ENCODE results near the gene TMC8.
"Not testable (repeated sequence)": the region's sequence is repeated elsewhere in the genome, so short reads cannot be mapped to it uniquely, and the experiment has no call there.

TMC8 gene

DNA sequence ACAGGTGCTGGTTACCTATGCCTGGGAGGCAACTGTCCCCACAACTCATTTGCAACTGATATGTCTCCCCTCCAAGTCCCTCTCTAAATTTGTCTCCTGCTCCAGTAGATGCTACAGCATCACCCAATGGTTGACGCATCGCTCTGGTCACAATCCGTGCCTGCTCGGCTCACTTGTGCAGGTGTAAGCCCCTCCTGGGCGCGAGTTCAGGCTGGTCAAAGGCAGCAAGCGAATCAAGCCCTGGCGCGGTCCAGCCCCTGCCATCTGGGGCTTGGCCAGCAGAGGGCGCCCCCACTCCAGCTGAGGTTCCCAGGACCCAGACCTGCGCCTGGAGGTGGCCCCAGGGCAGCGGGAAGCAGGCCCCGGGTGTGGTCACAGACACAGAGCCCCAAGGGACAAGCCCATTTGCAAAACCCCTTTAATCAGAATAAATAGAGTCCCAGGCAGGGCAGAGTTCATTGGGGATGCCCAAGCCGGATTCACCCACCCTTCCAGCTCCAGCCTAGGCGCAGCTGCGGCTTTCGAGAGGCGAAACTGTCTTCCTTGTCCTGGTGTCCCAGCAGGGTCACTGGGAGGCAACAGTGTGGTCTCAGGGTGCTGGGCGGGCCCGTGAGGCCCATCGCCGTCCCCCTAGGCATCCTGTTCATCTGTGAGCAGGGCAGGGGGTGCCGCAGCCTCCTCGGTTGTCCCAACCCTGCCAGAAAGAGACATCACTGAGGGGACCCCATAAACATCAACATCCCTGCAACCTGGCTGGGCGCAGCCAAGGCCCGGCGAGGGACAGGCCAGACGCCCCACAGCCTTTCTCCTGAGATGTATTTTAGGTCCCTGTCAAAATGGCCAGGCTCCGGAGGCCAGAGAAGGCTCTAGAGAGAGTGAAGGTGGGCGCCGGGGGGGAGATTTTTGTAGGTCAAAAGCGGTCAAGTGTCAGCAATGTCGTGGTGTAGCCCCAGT is 17.8 kb upstream of the TMC8 start:
- no peak for DNase-seq (ENCODE audit: low read depth)
- in situ Hi-C loops (cut with HindIII; ENCODE audit: low sequenced_read_pairs) = loop anchor here (5.0 kb wide), 1 partner anchor 85 kb away; no protein-coding TSS in a partner anchor
- TF ChIP-seq, protein P1, sequence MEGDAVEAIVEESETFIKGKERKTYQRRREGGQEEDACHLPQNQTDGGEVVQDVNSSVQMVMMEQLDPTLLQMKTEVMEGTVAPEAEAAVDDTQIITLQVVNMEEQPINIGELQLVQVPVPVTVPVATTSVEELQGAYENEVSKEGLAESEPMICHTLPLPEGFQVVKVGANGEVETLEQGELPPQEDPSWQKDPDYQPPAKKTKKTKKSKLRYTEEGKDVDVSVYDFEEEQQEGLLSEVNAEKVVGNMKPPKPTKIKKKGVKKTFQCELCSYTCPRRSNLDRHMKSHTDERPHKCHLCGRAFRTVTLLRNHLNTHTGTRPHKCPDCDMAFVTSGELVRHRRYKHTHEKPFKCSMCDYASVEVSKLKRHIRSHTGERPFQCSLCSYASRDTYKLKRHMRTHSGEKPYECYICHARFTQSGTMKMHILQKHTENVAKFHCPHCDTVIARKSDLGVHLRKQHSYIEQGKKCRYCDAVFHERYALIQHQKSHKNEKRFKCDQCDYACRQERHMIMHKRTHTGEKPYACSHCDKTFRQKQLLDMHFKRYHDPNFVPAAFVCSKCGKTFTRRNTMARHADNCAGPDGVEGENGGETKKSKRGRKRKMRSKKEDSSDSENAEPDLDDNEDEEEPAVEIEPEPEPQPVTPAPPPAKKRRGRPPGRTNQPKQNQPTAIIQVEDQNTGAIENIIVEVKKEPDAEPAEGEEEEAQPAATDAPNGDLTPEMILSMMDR (IDR thresholded peaks at IDR 0.05; ENCODE audit: low read depth, low read length, missing control alignments) = peak; percentile 96
- H3K4me3 ChIP-seq (ENCODE audit: low read depth, low read length) = no peak overlapping the region

DNA sequence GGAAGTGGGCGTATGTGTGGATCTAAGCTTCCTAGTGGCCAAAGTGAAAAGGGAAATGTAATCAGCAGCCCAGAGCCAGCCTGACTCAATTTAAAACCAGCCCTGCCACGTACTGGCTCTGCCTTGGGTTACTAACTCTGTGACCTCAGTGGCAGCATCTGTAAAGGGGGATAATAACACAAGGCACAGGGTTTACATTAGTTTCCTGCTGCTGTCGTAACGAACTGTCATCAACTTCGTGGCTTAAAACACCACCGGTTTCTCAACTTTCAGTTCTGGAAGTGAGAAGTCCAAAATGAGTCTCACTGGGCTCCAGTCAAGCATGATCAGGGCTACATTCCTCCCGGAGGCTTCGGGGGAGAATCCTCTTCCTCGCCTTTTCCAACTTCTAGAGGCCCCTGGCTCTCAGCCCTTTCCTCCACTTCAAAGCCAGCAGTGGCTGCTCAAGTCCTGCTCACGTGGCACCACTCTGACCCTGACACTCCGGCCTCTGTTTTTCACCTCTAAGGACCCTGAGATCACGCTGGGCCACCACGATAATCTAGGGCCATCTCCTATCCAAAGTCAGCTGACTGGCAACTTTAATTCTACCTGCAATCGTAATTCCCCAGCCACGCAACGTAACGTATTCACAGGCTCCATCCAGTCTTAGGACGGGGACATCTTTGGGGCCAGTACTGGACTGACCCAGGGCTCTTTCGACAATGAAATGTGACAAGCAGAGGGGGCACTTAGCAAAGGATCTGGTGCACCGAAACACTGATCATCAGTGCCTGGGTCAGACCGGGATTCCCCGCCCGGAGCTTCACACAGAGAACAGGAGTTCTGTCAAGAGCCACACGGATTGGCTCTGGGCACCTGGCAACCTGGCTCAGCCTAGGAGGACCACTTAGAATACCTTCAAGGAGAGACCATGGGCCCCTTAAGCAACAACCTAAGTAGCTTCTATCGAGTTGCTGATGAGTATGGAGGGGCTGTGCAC is 16.5 kb upstream of the TMC8 start:
- H3K4me3 ChIP-seq (ENCODE audit: low read depth, low read length) = no peak overlapping the region
- DNase-seq (ENCODE audit: low read depth) = no peak
- in situ Hi-C loops (cut with HindIII; ENCODE audit: low sequenced_read_pairs) = loop anchor here (5.0 kb wide), 1 partner anchor 83 kb away; no protein-coding TSS in a partner anchor
- TF ChIP-seq, protein P1 (IDR thresholded peaks at IDR 0.05; ENCODE audit: low read depth, low read length, missing control alignments) = no peak

DNA sequence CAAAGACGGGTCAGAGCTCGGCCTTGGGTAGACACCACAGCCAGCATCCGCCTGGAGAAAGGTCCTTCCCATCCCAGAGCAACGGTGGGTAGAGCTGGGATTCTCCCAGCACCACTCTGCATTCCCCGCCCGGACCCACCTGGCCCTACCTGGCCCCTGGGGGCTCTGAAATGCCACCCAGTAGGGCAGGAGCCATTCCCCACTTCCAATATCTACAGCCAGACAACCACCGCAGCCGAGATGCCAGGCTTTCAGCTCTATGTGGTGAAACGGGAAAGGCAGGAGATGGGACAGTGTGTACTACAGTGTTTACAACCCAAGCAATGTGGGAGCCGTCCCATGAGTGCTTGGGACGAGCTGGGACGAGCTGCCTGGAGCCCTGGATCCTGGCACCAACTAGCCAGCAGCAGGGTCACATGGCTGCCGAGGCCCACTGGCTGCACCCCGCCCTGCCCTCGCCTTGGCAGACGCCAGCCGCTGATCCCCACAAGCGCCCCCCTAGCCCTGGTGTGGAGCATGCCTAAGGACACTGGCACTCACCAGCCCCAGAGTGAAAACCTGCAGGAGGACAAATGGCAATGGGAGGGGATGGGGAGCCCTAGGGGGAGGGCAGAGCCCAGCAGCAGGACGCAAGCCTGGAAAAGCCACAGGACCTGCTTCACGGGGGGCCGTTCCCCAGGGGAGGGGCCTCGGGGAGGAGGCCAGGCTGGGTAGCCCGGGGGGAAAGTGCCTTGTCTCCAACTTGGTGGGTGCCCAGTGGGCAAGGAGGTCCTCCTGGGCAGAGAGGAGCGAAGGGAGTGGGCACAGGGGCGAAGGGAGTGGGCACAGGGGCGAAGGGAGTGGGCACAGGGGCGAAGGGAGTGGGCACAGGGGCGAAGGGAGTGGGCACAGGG is 15.5 kb upstream of the TMC8 start:
- DNase-seq (ENCODE audit: low read depth) = no peak
- in situ Hi-C loops (cut with HindIII; ENCODE audit: low sequenced_read_pairs) = loop anchor here (5.0 kb wide), 1 partner anchor 82 kb away; no protein-coding TSS in a partner anchor
- TF ChIP-seq, protein P1 (IDR thresholded peaks at IDR 0.05; ENCODE audit: low read depth, low read length, missing control alignments) = no peak
- no peak overlapping the region for H3K4me3 ChIP-seq (ENCODE audit: low read depth, low read length)

DNA sequence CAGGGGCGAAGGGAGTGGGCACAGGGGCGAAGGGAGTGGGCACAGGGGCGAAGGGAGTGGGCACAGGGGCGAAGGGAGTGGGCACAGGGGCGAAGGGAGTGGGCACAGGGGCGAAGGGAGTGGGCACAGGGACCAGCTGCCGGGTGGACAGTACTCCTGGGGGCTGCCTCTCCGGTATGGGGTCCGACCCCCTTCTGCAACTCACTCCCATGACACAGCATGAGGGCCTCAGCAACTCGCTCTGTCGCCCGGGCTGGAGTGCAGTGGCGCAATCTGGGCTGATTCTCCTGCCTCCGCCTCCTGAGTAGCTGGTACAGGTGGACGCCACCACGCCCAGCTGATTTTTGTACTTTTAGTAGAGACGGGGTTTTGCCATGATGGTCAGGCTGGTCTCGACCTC is 14.8 kb upstream of the TMC8 start:
- DNase-seq (ENCODE audit: low read depth); in situ Hi-C loops (cut with HindIII; ENCODE audit: low sequenced_read_pairs): not testable (repeated sequence)

DNA sequence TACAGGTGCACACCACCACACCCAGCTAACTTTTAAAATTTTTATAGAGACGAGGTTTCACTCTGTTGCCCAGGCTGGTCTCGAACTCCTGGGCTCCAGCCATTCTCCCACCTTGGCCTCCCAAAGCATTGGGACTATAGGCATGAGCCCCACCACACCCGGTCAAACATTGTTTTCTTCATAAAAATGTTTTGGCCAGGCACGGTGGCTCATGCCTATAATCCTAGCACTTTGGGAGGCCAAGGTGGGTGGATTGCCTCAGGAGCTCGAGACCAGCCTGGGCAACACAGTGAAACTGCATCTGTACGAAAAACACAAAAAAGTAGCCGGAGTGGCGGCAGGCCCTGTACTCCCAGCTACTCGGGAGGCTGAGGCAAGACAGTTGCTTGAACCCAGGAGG is 14.2 kb upstream of the TMC8 start:
- H3K4me3 ChIP-seq (ENCODE audit: low read depth, low read length) = no peak overlapping the region
- DNase-seq (ENCODE audit: low read depth) = no peak
- in situ Hi-C loops (cut with HindIII; ENCODE audit: low sequenced_read_pairs) = no loop called here
- TF ChIP-seq, protein P1 (IDR thresholded peaks at IDR 0.05; ENCODE audit: low read depth, low read length, missing control alignments) = no peak

More for the DNA sequence above, 14.8 kb upstream of the TMC8 start:
- H3K4me3 ChIP-seq (ENCODE audit: low read depth, low read length) = not testable (repeated sequence)

Measured in astrocyte of the cerebellum (primary cell).